Immature natural killer cell (primary cell): Measurements from ENCODE around the gene MGST3. TPM values are rescaled to one million over a fixed set of nuclear protein-coding genes. Genes with fewer than 3 reads are reported as not detected.

Experiments
- DNase-seq, 3 donors: peaks; one replicate each; pipeline ENCODE4 v3.0.0; 2022; ENCODE audit warnings: mixed read lengths in 1 of 3
- H3K27ac Mint-ChIP-seq, 6 donors: one replicate each; pipeline ENCODE4 v1.8.0; 2020; ENCODE audit warnings: mixed read lengths in 6 of 6, mild to moderate bottlenecking in 5 of 6, inconsistent platforms in 4 of 6, moderate library complexity in 3 of 6
- H3K27me3 Mint-ChIP-seq, 3 donors: one replicate each; pipeline ENCODE4 v1.8.0; 2020 to 2021; ENCODE audit warnings: low read depth in 3 of 3, mild to moderate bottlenecking in 3 of 3, mixed read lengths in 3 of 3, moderate library complexity in 3 of 3, inconsistent platforms in 1 of 3
- H3K36me3 Mint-ChIP-seq, 3 donors: one replicate each; pipeline ENCODE4 v1.8.0; 2020; ENCODE audit warnings: mixed read lengths in 3 of 3, inconsistent platforms in 2 of 3, mild to moderate bottlenecking in 2 of 3
- H3K4me1 Mint-ChIP-seq, 2 donors: one replicate each; pipeline ENCODE4 v1.8.0; 2020; ENCODE audit warnings: inconsistent platforms in 2 of 2, mild to moderate bottlenecking in 2 of 2, mixed read lengths in 2 of 2, moderate library complexity in 1 of 2
- H3K4me3 Mint-ChIP-seq, 5 donors: one replicate each; pipeline ENCODE4 v1.8.0; 2020; ENCODE audit warnings: mild to moderate bottlenecking in 5 of 5, mixed read lengths in 5 of 5, inconsistent platforms in 3 of 5, moderate library complexity in 3 of 5
- H3K9me3 Mint-ChIP-seq, 6 donors: one replicate each; pipeline ENCODE4 v1.8.0; 2020; ENCODE audit warnings: mild to moderate bottlenecking in 6 of 6, mixed read lengths in 6 of 6, inconsistent platforms in 4 of 6, moderate library complexity in 3 of 6
- polyA plus RNA-seq, 3 donors: library from polyadenylated mRNA; unstranded; fragments of 300-500 nt; fragmentation: Illumina TruSeq; gene quantifications; one replicate each; pipeline ENCODE4 v1.2.3, GENCODE V29; 2021

MGST3 gene
- polyA plus RNA-seq, 3 donors from 2014 or later: 81.6 to 149 (median 104) TPM

DNA sequence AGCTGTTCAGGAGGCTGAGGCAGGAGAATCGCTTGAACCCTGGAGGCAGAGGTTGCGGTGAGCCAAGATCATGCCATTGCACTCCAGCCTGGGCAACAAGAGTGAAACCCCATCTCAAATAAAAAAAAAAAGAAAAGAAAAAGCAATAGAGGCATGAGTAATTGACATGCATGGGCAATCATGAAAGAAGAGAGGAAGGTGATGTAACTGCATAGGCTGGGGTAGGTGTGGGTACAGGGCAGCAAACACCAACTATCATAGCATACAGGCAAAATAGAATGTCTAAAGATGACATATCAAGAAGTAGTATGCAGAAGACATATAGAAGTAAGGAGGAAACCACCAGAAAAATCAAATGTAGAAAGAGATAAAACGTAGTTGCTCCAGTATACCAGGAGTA is 19.0 kb upstream of the MGST3 start:
- Mint-ChIP-seq H3K27ac (no peak overlapping the region), H3K27me3 (peaks cover 0 to 16% (median 4%) of the 10 kb centered on the region in 3 donors), H3K9me3 (peaks cover 0 to 7% (median 1%) of the 10 kb centered on the region in 6 donors), H3K4me3 (no peak overlapping the region), H3K36me3 (peaks cover 0 to 3% (median 0%) of the 10 kb centered on the region in 3 donors), H3K4me1 (no peaks in the 10 kb centered on the region)
- DNase-seq: no peak

DNA sequence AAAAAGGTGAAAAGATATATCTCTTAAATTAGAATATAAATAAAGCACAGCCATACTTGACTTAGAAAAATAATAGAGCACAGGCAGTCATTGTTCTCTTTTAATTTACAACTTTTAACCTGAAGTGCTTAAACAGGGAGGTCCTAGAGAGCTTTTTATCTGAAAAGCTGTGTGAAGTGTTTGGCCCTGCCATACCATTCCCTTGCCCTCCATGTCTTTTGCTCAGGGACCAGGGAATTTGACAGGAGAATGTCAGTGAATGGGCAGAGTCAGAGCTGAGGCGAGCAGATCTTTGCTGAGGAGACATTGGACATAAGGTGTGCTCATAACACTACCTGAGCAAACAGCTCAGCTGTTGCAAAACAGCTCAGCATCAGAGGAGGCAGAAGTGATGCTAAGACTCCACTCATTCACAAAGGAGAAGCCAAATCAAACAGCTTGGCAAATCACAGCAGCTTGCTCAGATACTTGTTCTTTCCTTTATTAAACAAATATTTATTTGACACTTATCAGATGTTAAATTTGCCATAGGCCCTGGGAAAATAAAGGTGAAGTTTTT is 14.9 kb upstream of the MGST3 start:
- DNase-seq: no peak
- no peak overlapping the region for H3K27ac Mint-ChIP-seq
- H3K4me3 Mint-ChIP-seq: no peak overlapping the region
- no peaks in the 10 kb centered on the region for H3K4me1 Mint-ChIP-seq
- H3K36me3 Mint-ChIP-seq: peaks cover 0 to 9% (median 0%) of the 10 kb centered on the region in 3 donors
- H3K27me3 Mint-ChIP-seq: peaks cover 3 to 14% (median 6%) of the 10 kb centered on the region in 3 donors
- H3K9me3 Mint-ChIP-seq: peaks cover 0 to 7% (median 1%) of the 10 kb centered on the region in 6 donors

DNA sequence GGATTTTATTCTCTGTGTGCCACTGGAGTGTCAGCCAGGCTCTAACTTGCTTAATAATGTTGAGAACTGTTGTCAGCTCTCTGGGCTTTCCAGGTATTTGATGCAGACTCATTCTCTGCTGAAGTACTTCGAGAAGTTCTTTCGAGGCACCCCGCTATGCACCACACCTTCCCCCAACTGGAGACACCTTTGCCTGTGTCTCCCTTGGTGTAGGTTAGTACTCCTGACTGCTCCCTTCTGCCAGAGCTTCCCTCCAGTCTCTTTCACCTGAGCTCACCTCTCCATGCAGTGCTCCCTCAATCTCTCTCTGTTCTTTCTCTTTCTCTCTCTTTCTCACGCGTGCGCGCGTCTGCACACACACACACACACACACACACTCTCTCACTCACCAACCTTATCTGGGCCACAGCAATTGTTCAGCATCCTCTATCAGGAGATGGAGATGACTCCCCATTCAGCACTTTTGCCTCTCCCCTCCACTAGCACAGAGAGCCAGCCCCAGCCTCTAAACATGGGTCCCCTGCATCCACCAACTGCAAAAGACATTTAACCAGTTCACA is 14.0 kb upstream of the MGST3 start:
- Mint-ChIP-seq H3K27me3 (peaks cover 3 to 14% (median 6%) of the 10 kb centered on the region in 3 donors), H3K4me3 (no peak overlapping the region), H3K9me3 (peaks cover 0 to 7% (median 1%) of the 10 kb centered on the region in 6 donors), H3K36me3 (peaks cover 0 to 9% (median 0%) of the 10 kb centered on the region in 3 donors), H3K4me1 (no peaks in the 10 kb centered on the region), H3K27ac (no peak overlapping the region)
- no peak for DNase-seq

DNA sequence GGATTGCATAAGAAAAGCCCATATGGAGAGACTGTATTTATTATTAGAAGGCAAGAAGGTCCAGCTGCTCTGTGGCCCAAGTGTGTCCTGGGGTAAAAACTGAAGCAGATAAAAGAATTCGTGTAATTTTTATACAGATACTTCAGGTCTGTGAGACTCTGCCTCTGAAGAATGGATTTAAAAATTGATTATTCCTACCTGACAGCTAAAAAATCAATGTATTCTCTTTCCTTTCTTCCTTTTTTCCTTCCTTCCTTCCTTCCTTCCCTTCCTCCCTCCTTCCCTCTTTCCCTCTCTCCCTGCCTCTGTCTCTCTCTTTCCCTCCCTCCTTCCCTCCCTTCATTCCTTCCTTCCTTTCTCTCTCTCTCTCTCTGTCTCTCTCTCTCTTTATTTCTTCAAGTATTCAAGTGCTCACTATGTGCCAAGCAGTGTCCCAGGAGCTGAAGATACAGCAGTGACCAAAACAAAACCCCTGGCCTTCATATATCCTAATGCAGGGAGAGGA is 11.3 kb upstream of the MGST3 start:
- H3K27ac Mint-ChIP-seq: no peak overlapping the region
- peaks cover 5 to 14% (median 6%) of the 10 kb centered on the region in 3 donors for H3K27me3 Mint-ChIP-seq
- H3K9me3 Mint-ChIP-seq: peaks cover 0 to 2% (median 0%) of the 10 kb centered on the region in 6 donors
- no peak overlapping the region for H3K4me3 Mint-ChIP-seq
- no peak for DNase-seq
- no peaks in the 10 kb centered on the region for H3K4me1 Mint-ChIP-seq
- peaks cover 0 to 9% (median 0%) of the 10 kb centered on the region in 3 donors for H3K36me3 Mint-ChIP-seq

DNA sequence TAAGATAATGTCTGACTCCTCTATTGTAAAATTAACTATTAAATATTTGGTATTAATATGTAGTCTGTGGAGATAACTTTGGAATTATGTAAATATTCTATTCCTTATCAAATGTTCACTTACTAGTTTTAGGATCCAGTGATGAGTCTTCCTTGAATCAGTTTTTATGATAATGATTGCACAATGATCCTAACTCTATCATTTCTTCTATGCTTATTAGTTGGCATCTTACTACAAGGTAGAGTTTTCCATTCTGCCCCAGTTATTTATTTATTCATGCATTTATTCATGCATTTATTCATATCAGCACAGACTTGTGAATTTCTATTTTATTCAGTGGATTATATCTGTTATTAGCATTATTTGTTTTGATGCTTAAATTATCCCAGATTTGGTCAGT is 7.4 kb upstream of the MGST3 start:
- Mint-ChIP-seq H3K4me3 (no peak overlapping the region), H3K4me1 (no peaks in the 10 kb centered on the region), H3K27ac (no peak overlapping the region), H3K36me3 (peaks cover 0 to 5% (median 0%) of the 10 kb centered on the region in 3 donors), H3K9me3 (no peaks in the 10 kb centered on the region), H3K27me3 (peaks cover 3 to 10% (median 9%) of the 10 kb centered on the region in 3 donors)
- DNase-seq: no peak

DNA sequence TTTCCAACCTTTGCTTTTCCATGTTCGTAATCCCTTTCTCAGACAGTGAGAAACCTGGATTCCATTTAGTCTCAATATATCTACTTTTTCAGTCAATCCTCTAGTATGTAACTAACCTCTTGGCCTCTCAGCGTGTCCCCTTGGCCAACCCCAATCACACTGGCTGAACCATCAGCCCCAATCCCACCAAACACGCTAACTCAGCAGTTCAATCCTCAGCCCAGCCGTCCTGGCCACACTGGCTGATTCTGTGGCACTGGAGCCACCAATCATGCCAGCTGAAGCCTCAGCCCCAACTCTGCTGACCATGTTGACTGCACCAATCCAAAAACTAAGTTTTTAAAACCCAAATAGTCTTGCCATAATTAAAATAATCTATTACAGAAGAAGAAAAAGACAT is 6.6 kb upstream of the MGST3 start:
- no peak overlapping the region for H3K4me3 Mint-ChIP-seq
- no peaks in the 10 kb centered on the region for H3K9me3 Mint-ChIP-seq

DNA sequence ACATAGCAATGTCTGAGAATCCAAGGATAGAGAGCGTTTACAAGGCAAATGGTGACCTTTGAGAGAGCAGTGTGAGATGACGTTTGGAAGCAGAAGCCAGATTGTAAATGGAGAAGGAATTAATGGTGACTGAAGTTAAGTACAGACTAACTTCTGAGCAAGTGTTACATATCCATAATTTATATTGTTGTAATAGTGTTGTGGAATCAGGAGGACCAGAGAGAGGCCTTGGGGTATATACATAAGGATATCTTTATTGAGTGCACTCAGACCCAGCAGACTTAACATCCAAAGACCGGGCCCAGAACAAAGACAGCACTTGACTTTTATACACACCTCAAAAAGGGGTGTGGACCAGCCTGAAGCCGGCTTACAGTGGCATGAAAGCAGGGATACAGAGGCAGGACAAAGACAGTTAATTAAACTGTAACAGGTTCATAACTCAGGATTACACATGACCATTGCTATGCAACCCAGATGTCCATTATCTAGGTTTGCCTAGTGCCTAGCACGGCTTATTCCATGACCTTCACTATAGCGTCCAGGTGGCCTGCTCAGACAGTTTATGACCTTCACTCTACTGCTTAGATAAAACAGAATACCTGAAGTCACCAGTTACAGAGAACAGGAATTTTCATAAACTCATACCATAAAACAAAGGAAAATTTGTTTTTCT is 2.7 kb upstream of the MGST3 start:
- H3K9me3 Mint-ChIP-seq: no peaks in the 10 kb centered on the region
- no peaks in the 10 kb centered on the region for H3K36me3 Mint-ChIP-seq
- peaks cover 4 to 9% of the 10 kb centered on the region in 2 donors for H3K4me1 Mint-ChIP-seq
- peak overlapping the region in 1 of 5 donors; percentile 0 for H3K4me3 Mint-ChIP-seq
- no peak overlapping the region for H3K27ac Mint-ChIP-seq
- no peak for DNase-seq
- H3K27me3 Mint-ChIP-seq: peaks cover 1 to 9% (median 6%) of the 10 kb centered on the region in 3 donors

More for the DNA sequence above, 6.6 kb upstream of the MGST3 start:
- Mint-ChIP-seq H3K4me1 (no peaks in the 10 kb centered on the region), H3K27me3 (peaks cover 3 to 9% (median 8%) of the 10 kb centered on the region in 3 donors), H3K27ac (no peak overlapping the region), H3K36me3 (peaks cover 0 to 5% (median 0%) of the 10 kb centered on the region in 3 donors)
- DNase-seq: no peak

DNA sequence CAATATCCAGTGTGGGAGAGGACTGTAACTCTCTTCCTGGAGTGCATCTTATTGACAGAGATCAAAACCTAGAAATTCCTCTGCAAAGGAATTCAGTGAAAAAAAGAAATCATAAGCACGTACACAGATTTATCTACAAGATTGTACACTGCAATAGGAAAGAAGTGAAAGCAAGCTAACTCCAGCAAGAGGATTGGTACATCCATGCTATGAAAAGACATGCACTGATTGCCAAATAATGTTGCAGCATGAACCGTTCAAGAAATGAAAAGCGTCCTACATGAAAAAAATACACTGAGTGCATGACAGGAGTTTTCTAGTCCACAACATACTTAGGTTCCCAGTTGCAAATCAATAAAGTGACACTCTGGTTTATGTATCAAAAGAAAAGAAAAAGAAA is 1.9 kb upstream of the MGST3 start:
- H3K4me3 Mint-ChIP-seq: peak overlapping the region in 1 of 5 donors; percentile 4
- H3K4me1 Mint-ChIP-seq: peaks cover 4 to 13% of the 10 kb centered on the region in 2 donors
- H3K9me3 Mint-ChIP-seq: no peaks in the 10 kb centered on the region
- no peaks in the 10 kb centered on the region for H3K36me3 Mint-ChIP-seq
- peak overlapping the region in 2 of 6 donors; percentile 7 to 56 for H3K27ac Mint-ChIP-seq
- peaks cover 1 to 9% (median 6%) of the 10 kb centered on the region in 3 donors for H3K27me3 Mint-ChIP-seq
- no peak for DNase-seq

DNA sequence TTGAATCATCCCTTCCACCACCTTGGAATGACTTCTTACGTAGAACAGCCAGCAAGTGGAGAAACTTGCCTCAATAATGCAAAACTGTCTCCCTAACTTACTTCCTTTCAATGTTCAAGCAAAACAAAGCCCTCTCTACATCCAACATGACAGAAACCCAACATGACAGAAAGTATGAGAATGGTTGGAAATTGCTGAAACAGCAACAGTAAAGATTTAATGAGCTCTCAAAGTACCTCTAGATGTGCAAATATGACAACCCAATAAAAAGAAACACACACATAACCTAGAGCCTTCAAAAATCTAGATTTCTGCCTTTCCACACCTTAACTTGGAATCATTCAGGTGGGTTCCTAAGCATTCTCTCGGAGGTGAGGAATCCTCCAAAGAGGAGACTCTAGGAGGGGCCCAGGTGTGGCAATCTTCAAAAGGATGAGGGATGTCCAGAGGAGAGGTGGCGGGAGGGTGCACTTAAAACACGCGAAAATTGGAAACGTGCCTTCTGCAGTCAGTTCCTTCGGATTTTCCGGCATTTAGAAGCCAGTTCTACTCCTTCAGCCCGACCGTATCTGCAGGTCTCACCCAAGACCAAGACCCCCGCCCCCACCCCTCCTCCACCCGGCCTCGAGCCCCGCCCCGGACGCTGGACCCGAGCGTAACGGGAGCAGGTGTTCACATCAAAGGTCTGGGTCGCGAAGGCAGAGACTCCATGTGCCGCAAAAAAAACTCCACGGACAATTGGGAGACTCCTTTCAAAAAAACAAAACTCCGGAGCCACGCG is 996 bp upstream of the MGST3 start:
- peaks cover 1 to 6% (median 3%) of the 10 kb centered on the region in 3 donors for H3K27me3 Mint-ChIP-seq
- H3K27ac Mint-ChIP-seq: peak overlapping the region in 2 of 6 donors; percentile 57 to 64
- no peaks in the 10 kb centered on the region for H3K36me3 Mint-ChIP-seq
- peaks cover 4 to 14% of the 10 kb centered on the region in 2 donors for H3K4me1 Mint-ChIP-seq
- H3K9me3 Mint-ChIP-seq: no peaks in the 10 kb centered on the region
- DNase-seq: peak in 1 of 3 donors; percentile 2
- no peak overlapping the region for H3K4me3 Mint-ChIP-seq

DNA sequence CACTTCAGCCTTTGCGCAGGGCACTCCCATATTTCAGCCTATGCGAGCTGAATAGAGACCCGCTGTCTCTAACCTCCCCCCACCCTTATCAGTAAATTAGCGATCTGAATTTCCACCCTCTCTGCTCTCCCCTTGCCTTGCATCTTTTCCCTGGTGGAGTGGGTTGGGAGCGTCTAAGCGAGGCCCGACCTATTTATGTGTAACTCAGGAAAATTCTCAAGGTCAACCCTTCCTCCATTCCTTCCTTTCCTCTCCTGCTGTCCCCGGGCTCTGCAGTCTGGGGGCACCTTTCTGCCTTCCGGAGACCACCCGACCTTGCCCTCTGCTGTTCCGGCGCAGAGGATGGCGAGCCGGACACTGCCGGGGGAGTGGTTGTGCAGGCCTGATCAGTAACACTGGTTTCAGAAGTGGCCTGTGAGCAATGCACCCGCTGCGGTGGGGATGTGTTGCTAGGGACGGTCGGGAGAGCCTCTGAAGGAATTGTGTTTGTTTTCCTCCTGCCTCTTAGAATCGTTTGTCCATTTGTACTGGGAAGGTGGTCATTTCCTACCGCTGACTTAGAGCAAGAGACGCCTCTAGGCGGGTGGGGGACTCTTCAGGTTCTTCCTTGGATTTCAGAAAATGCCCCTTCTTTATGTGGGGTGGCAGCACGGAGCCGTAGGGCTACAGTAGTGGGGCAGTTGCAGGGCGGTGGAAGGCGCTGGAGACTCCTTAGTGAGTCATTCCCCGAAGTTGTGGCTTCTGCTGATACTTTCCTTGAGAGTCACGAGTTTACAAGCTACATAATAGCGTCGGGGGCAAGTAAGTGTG is 513 bp downstream of the MGST3 start:
- H3K27me3 Mint-ChIP-seq: peaks cover 1 to 6% (median 2%) of the 10 kb centered on the region in 3 donors
- no peaks in the 10 kb centered on the region for H3K9me3 Mint-ChIP-seq
- no peak overlapping the region for H3K27ac Mint-ChIP-seq
- H3K4me3 Mint-ChIP-seq: no peak overlapping the region
- H3K4me1 Mint-ChIP-seq: peaks cover 4 to 14% of the 10 kb centered on the region in 2 donors
- DNase-seq: peak; percentile 20 to 33 (median 30)
- peaks cover 0 to 8% (median 6%) of the 10 kb centered on the region in 3 donors for H3K36me3 Mint-ChIP-seq

DNA sequence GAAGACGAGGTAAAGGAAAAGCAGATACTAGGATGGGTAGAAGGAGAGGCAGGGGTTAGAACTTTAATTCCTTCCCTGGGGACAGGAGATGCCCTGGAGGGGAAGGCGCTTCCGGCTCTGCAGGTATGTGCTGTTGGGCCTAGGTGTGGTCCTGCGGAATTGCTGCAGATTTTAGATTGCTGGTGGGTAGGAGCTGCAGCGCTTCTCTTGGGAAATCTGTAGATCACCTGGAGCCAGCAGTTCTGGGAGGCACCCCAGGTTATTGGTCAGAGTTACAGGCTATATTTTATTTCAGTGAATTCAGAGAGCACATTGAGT is 1.1 kb downstream of the MGST3 start:
- Mint-ChIP-seq H3K27ac (no peak overlapping the region), H3K9me3 (no peaks in the 10 kb centered on the region), H3K4me1 (peaks cover 4 to 14% of the 10 kb centered on the region in 2 donors), H3K36me3 (peaks cover 0 to 11% (median 10%) of the 10 kb centered on the region in 3 donors), H3K4me3 (no peak overlapping the region), H3K27me3 (peaks cover 0 to 6% (median 1%) of the 10 kb centered on the region in 3 donors)
- no peak for DNase-seq

DNA sequence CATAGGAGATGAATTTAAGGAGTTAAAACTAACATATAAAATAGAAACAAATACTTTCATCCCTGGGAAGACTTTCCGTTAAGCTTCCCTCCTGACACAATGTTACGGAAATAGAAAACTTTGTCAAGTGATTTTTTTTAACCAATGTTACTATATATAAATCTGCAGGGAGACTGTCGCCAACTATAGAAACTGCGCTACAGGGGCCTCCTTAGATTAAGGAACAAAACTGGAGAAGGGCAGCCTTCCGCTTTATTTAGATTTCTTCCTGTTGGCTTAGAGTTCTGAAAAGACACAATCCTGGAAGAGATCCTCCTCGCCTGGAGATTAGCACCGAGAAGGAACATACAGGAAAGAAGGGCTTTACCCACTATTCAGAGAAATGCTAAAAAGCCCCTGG is 1.5 kb downstream of the MGST3 start:
- Mint-ChIP-seq H3K27me3 (peaks cover 0 to 6% (median 1%) of the 10 kb centered on the region in 3 donors), H3K36me3 (peaks cover 0 to 11% (median 10%) of the 10 kb centered on the region in 3 donors), H3K4me3 (no peak overlapping the region), H3K9me3 (no peaks in the 10 kb centered on the region), H3K27ac (no peak overlapping the region), H3K4me1 (peaks cover 4 to 14% of the 10 kb centered on the region in 2 donors)
- no peak for DNase-seq

DNA sequence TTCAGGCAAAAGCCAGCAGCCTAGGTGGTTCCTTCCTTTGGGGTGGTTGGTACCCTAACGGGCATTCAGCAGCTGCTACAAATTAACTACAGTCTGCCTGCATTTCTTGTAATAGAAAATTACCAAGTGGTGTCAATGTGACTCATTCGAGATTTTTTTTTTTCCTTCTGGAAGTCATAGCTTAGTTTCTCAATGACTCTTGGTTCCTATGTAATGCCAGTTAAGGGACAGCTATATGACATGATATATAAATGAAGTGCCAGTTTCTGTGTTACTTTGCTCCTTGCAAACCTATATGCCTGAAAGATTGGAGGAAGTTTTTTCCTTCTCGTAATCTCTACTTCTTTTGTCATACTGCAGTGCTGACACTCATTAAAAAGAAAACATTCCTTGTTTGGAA is 2.6 kb downstream of the MGST3 start:
- Mint-ChIP-seq H3K9me3 (no peaks in the 10 kb centered on the region), H3K36me3 (peaks cover 0 to 15% (median 10%) of the 10 kb centered on the region in 3 donors), H3K27ac (no peak overlapping the region), H3K4me3 (no peak overlapping the region), H3K27me3 (peaks cover 0 to 6% (median 1%) of the 10 kb centered on the region in 3 donors), H3K4me1 (peaks cover 4 to 14% of the 10 kb centered on the region in 2 donors)
- DNase-seq: no peak
